ENCODE measurements around the gene ZNF44. TPM values are rescaled to one million over a fixed set of nuclear protein-coding genes. Genes with fewer than 3 reads are reported as not detected.

Gene ZNF44
- total and polyA plus RNA-seq, 2 of the 13 experiments (the other 11 are each of a cell fraction or from before 2014, with no cell fraction given), result 6.9 to 15.7 TPM

GRCh38 chr19:12333162-12334159 is 38.8 kb upstream of the ZNF44 start, which contains the start of gene ZNF563 (continued):
- TF ChIP-seq PCBP1 (IDR thresholded peaks at IDR 0.05; ENCODE audit: borderline replicate concordance, low read depth, low read length) (0 out of 2 replicates have a peak, but pooled peaks have one; percentile 43), THAP11 (CRISPR knock-in tag; IDR thresholded peaks at IDR 0.05) (peak; percentile 26; the same call in 1 of the 2 replicates), CCAR2 (optimal IDR thresholded peaks at IDR 0.05; ENCODE audit: low read depth, low read length) (no peak), XBP1 (CRISPR knock-in tag; IDR thresholded peaks at IDR 0.05) (no peak), ZNF841 (CRISPR knock-in tag; IDR thresholded peaks at IDR 0.05; ENCODE audit: borderline replicate concordance) (no peak), RXRB (CRISPR knock-in tag; IDR thresholded peaks at IDR 0.05; ENCODE audit: borderline replicate concordance) (peak; percentile 61; the same call in 1 of the 2 replicates), ZBTB46 (CRISPR knock-in tag; IDR thresholded peaks at IDR 0.05; ENCODE audit: borderline replicate concordance) (no peak), ZNF569 (CRISPR knock-in tag; IDR thresholded peaks at IDR 0.05; ENCODE audit: borderline replicate concordance) (no peak), ZNF18 (CRISPR knock-in tag; IDR thresholded peaks at IDR 0.05; ENCODE audit: insufficient replicate concordance) (no peak), RORA (CRISPR knock-in tag; IDR thresholded peaks at IDR 0.05) (no peak), ZNF501 (CRISPR knock-in tag; IDR thresholded peaks at IDR 0.05) (peak; percentile 60), FOXC1 (CRISPR knock-in tag; IDR thresholded peaks at IDR 0.05; ENCODE audit: borderline replicate concordance) (peak; percentile 81), BATF2 (CRISPR knock-in tag; IDR thresholded peaks at IDR 0.05) (no peak), HNRNPH1 (optimal IDR thresholded peaks at IDR 0.05; ENCODE audit: low read depth, low read length) (no peak), ZBTB1 (CRISPR knock-in tag; IDR thresholded peaks at IDR 0.05; ENCODE audit: borderline replicate concordance) (no peak), FUBP1 (CRISPR knock-in tag; IDR thresholded peaks at IDR 0.05; ENCODE audit: borderline replicate concordance) (0 out of 2 replicates have a peak, but pooled peaks have one; percentile 49), CBX1 (IDR thresholded peaks at IDR 0.05; ENCODE audit: low read depth) (peak; percentile 40), ARHGAP35 (CRISPR knock-in tag; IDR thresholded peaks at IDR 0.05; ENCODE audit: borderline replicate concordance) (no peak; the same call in 1 of the 2 replicates), NFIB (CRISPR knock-in tag; IDR thresholded peaks at IDR 0.05; ENCODE audit: borderline replicate concordance) (no peak), NPAS2 (CRISPR knock-in tag; IDR thresholded peaks at IDR 0.05; ENCODE audit: borderline replicate concordance) (no peak)

All from HepG2 (cell line).